CD4-positive, alpha-beta T cell (primary cell): Measurements from ENCODE around the gene MKLN1. TPM values are rescaled to one million over a fixed set of nuclear protein-coding genes. Genes with fewer than 3 reads are reported as not detected.

Experiments
- ATAC-seq: fragments of 200-7000 bp; cut with Tn5 transposase; one replicate; pipeline ENCODE4 v1.10.0; 2022; ENCODE audit warnings: mild to moderate bottlenecking; ENCODE audit not compliant: poor library complexity
- CTCF ChIA-PET: fragments of 350-600 bp; sonication (Branson Sonifier 250); formaldehyde crosslinking; loops from one replicate; lab custom pipeline; 2021; ENCODE audit warnings: antibody characterized with exemption, inconsistent platforms; lab: Charles Lee
- POLR2A ChIA-PET: fragments of 350-600 bp; sonication (Branson Sonifier 250); formaldehyde crosslinking; loops from one replicate; lab custom pipeline; 2021; ENCODE audit warnings: antibody characterized with exemption, inconsistent platforms; lab: Charles Lee
- DNase-seq, 14 experiments: peaks; one replicate each; pipeline ENCODE4 v3.0.0-alpha.2; 2013 to 2020; ENCODE audit warnings: mixed read lengths in 2 of 14
- H3K27ac ChIP-seq, 2 donors: one replicate each; pipeline versions ENCODE4 v1.5.1 to v1.7.0; 2013; ENCODE audit warnings: low read length in 2 of 2, low read depth in 1 of 2, mild to moderate bottlenecking in 1 of 2
- H3K27me3 ChIP-seq, 2 experiments: 1 replicate in 1 of 2; 2 replicates in 1 of 2; pipeline versions ENCODE4 v1.6.1 to v1.7.0; 2013; ENCODE audit warnings: low read length in 2 of 2, control low read depth in 1 of 2, mild to moderate bottlenecking in 1 of 2, moderate library complexity in 1 of 2; ENCODE audit not compliant: insufficient read depth in 2 of 2, control insufficient read depth in 1 of 2
- H3K36me3 ChIP-seq: one replicate; pipeline ENCODE4 v1.6.1; 2013; ENCODE audit warnings: low read length, control low read depth; ENCODE audit not compliant: insufficient read depth
- H3K4me1 ChIP-seq: one replicate; pipeline ENCODE4 v1.6.1; 2013; ENCODE audit warnings: low read length, control low read depth; ENCODE audit not compliant: insufficient read depth
- H3K4me3 ChIP-seq: one replicate; pipeline ENCODE4 v1.5.1; 2013; ENCODE audit warnings: mild to moderate bottlenecking, low read length, moderate library complexity
- H3K9me3 ChIP-seq, 2 experiments: 1 replicate in 1 of 2; 2 replicates in 1 of 2; pipeline versions ENCODE4 v1.6.1 to v1.7.0; 2013; ENCODE audit warnings: low read length in 2 of 2, mild to moderate bottlenecking in 2 of 2, control low read depth in 1 of 2, moderate library complexity in 1 of 2; ENCODE audit not compliant: control insufficient read depth in 1 of 2, insufficient read depth in 1 of 2
- H3K27ac Mint-ChIP-seq: one replicate; pipeline ENCODE4 v1.8.0; 2020; ENCODE audit warnings: mixed read lengths
- H3K27me3 Mint-ChIP-seq: one replicate; pipeline ENCODE4 v1.8.0; 2021; ENCODE audit warnings: mixed read lengths
- H3K36me3 Mint-ChIP-seq: one replicate; pipeline ENCODE4 v1.8.0; 2021; ENCODE audit warnings: low read depth, mixed read lengths
- H3K4me1 Mint-ChIP-seq: one replicate; pipeline ENCODE4 v1.8.0; 2021; ENCODE audit warnings: low read depth, mixed read lengths
- H3K4me3 Mint-ChIP-seq: one replicate; pipeline ENCODE4 v1.8.0; 2020; ENCODE audit warnings: mild to moderate bottlenecking, mixed read lengths
- H3K9me3 Mint-ChIP-seq: one replicate; pipeline ENCODE4 v1.8.0; 2020; ENCODE audit warnings: mixed read lengths
- intact Hi-C, 2 experiments: fragments of 100-400 bp; cut with DNase I in 1 of 2; cut with micrococcal nuclease in 1 of 2; formaldehyde crosslinking; loops; one replicate each; pipeline versions ENCODE4 v1.15.1 to v1.9.0; 2023 to 2025; cut with DNase I, micrococcal nuclease
- total RNA-seq, 174 experiments: library from RNA in 2 of 174; stranded (reverse) in 2 of 174; gene quantifications; one replicate each; pipeline ENCODE4 v1.2.3 and lab custom pipeline; 2021 to 2026
- TF ChIP-seq, protein P1 (sequence below): fragments of 200-600 bp; IDR thresholded peaks from one replicate; pipeline ENCODE4 v1.8.0; 2022; ENCODE audit warnings: antibody characterized with exemption, mild to moderate bottlenecking

The MKLN1 gene
- total RNA-seq, 2 experiments from 2014 or later = 47.2 to 53.7 TPM

DNA sequence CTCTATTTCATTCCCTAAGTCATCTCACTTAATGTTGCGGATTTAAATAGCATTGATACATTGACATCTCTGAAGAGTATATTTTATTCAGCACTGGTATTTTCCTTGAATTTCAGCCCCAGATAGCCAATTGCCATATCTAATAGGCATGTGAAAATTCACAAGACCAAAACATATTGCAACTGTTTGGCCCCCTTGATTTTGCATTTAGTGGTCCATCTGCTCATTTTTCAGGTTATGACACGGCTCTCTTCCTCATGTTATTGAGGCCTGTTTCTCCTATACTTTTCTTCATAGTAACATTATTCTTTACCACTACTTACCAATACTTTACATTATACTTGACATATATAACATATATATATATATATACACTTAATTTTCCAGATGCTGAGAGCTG is 43.7 kb downstream of the MKLN1 start:
- no peaks in the 10 kb centered on the region for H3K36me3 ChIP-seq
- H3K27ac ChIP-seq = no peak overlapping the region
- intact Hi-C loops = no loop called here
- peaks cover 9% of the 10 kb centered on the region for H3K4me1 ChIP-seq
- Mint-ChIP-seq H3K4me3 (no peak overlapping the region), H3K27me3 (no peaks in the 10 kb centered on the region), H3K4me1 (peaks cover 78% of the 10 kb centered on the region), H3K36me3 (peaks cover 6% of the 10 kb centered on the region), H3K27ac (no peak overlapping the region), H3K9me3 (no peaks in the 10 kb centered on the region)
- H3K27me3 ChIP-seq = no peaks in the 10 kb centered on the region
- no peak for DNase-seq
- TF ChIP-seq, protein P1, sequence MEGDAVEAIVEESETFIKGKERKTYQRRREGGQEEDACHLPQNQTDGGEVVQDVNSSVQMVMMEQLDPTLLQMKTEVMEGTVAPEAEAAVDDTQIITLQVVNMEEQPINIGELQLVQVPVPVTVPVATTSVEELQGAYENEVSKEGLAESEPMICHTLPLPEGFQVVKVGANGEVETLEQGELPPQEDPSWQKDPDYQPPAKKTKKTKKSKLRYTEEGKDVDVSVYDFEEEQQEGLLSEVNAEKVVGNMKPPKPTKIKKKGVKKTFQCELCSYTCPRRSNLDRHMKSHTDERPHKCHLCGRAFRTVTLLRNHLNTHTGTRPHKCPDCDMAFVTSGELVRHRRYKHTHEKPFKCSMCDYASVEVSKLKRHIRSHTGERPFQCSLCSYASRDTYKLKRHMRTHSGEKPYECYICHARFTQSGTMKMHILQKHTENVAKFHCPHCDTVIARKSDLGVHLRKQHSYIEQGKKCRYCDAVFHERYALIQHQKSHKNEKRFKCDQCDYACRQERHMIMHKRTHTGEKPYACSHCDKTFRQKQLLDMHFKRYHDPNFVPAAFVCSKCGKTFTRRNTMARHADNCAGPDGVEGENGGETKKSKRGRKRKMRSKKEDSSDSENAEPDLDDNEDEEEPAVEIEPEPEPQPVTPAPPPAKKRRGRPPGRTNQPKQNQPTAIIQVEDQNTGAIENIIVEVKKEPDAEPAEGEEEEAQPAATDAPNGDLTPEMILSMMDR = no peak
- ATAC-seq = no peak
- H3K9me3 ChIP-seq = no peaks in the 10 kb centered on the region
- H3K4me3 ChIP-seq = no peak overlapping the region
- ChIA-PET CTCF (interaction anchor here (1.4 kb wide), 1 partner anchor 9 kb away, joined by 3 read pairs; no protein-coding TSS in a partner anchor), POLR2A (interaction anchor here (1.0 kb wide), 1 partner anchor 12 kb away, joined by 4 read pairs; no protein-coding TSS in a partner anchor)

DNA sequence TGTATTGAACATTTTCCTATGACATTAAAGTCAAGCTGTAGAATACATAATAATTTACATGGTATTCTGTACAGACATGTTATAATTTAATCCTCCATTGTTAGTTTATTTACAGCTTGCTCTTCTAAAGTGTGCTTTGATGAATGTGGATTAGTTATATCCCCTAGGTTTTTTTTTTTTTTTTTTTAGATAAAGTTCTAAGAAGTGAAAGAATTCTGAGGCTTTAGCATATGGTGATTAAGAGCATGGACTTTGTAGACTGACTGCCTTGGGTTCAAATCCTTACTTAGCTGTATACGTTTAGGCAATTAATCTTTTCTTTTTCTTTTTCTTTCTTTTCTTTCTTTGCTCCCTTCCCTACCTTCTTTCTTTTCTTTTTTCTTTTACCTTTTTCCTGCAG is 44.9 kb downstream of the MKLN1 start:
- H3K27ac ChIP-seq = no peak overlapping the region
- no peak overlapping the region for H3K4me3 ChIP-seq
- POLR2A ChIA-PET = interaction anchor here (0.6 kb wide), 1 partner anchor 14 kb away, joined by 4 read pairs; no protein-coding TSS in a partner anchor
- TF ChIP-seq, protein P1 = no peak
- DNase-seq (no peak), ATAC-seq (no peak)
- Mint-ChIP-seq H3K4me1 (peaks cover 67% of the 10 kb centered on the region), H3K4me3 (no peak overlapping the region), H3K36me3 (peaks cover 16% of the 10 kb centered on the region), H3K27me3 (no peaks in the 10 kb centered on the region), H3K27ac (no peak overlapping the region), H3K9me3 (no peaks in the 10 kb centered on the region)
- no peaks in the 10 kb centered on the region for H3K36me3 ChIP-seq
- CTCF ChIA-PET = interaction anchor here (0.7 to 1.4 kb wide), 4 partner anchors 9 to 48 kb away, joined by 3 to 4 read pairs (median 3); no protein-coding TSS in a partner anchor
- intact Hi-C loops = no loop called here
- no peaks in the 10 kb centered on the region for H3K27me3 ChIP-seq
- peaks cover 9% of the 10 kb centered on the region for H3K4me1 ChIP-seq
- H3K9me3 ChIP-seq = no peaks in the 10 kb centered on the region

DNA sequence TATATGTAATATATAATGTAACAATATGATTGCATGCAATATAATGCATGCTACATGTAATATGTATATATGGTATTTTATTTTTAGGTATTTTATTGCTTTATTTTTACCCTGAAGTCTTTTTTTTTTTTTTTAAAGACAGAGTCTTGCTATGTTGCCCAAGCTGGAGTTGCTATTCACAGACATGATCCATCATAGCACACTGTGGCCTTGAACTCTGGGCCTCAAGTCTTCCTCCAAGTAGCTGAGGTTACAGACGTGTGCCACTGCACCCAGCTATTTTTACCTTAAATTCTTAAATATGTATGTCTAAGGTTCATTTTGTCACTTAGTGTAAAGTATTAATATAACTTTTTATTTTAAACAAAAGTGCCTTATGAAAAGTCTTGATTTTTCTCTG is 47.1 kb downstream of the MKLN1 start:
- peaks cover 3% of the 10 kb centered on the region for H3K36me3 ChIP-seq
- no peak overlapping the region for H3K27ac Mint-ChIP-seq
- no peaks in the 10 kb centered on the region for H3K9me3 Mint-ChIP-seq
- no peak for DNase-seq
- ATAC-seq = no peak
- no peak overlapping the region for H3K4me3 Mint-ChIP-seq
- peaks cover 7% of the 10 kb centered on the region for H3K4me1 ChIP-seq
- ChIA-PET CTCF (no interaction called here), POLR2A (no interaction called here)
- no peak overlapping the region for H3K4me3 ChIP-seq
- H3K36me3 Mint-ChIP-seq = peaks cover 26% of the 10 kb centered on the region
- TF ChIP-seq, protein P1 = no peak
- no peaks in the 10 kb centered on the region for H3K27me3 Mint-ChIP-seq
- H3K27me3 ChIP-seq = no peaks in the 10 kb centered on the region
- no peak overlapping the region for H3K27ac ChIP-seq
- intact Hi-C loops = no loop called here
- no peaks in the 10 kb centered on the region for H3K9me3 ChIP-seq
- peaks cover 50% of the 10 kb centered on the region for H3K4me1 Mint-ChIP-seq
